Astrocyte of the hippocampus (primary cell): ENCODE measurements around the gene MCRIP1.

Source experiments
- DNase-seq: peaks from one replicate; pipeline ENCODE4 v3.0.0; 2011; ENCODE audit warnings: low read depth, low spot score

The MCRIP1 gene

GRCh38 chr17:81821603-81822311, 11.3 kb downstream of the MCRIP1 start:
- DNase-seq: peak; percentile 65

DNA sequence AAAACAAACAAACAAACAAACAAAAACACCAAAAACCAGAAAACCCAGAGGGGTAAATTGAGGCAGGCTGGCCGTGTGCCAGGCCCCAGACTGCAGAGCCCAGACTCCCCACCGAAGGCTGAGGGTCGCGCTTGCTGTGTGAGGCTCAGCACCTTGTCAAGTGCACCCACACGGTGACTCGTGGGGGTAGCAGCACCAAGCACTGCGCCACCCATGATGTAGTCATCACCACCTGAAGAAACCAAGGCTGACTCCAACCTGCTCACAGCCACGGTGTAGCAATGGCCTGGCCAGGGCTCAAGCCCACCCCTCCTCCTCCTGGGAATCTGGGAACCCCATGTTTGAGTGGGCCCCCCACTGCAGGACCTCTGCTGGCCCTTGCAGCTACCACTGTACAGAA, 11.9 kb downstream of the MCRIP1 start:
- DNase-seq: no peak

GRCh38 chr17:81819708-81820107, 13.4 kb downstream of the MCRIP1 start:
- no peak for DNase-seq

DNA sequence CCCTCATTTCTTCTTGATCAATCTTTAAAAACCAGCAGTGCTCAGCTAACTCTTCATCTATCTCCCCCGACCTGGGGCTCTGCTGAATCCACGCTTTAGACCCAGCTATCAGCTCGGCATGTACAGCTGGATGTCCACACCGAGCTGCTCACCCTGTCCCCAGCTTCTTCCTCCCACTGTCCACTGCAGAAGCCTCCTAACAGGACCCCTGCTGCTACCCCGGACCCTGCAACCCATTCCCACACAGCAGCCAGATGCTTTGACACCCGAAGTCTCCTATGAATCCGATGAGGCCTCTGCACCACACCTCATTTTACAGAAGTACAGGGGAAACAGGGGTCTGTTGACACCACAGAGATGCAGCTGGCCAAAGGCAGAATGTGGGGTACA, 15.3 kb downstream of the MCRIP1 start:
- no peak for DNase-seq

GRCh38 chr17:81815646-81815986, 17.5 kb downstream of the MCRIP1 start:
- no peak for DNase-seq

DNA sequence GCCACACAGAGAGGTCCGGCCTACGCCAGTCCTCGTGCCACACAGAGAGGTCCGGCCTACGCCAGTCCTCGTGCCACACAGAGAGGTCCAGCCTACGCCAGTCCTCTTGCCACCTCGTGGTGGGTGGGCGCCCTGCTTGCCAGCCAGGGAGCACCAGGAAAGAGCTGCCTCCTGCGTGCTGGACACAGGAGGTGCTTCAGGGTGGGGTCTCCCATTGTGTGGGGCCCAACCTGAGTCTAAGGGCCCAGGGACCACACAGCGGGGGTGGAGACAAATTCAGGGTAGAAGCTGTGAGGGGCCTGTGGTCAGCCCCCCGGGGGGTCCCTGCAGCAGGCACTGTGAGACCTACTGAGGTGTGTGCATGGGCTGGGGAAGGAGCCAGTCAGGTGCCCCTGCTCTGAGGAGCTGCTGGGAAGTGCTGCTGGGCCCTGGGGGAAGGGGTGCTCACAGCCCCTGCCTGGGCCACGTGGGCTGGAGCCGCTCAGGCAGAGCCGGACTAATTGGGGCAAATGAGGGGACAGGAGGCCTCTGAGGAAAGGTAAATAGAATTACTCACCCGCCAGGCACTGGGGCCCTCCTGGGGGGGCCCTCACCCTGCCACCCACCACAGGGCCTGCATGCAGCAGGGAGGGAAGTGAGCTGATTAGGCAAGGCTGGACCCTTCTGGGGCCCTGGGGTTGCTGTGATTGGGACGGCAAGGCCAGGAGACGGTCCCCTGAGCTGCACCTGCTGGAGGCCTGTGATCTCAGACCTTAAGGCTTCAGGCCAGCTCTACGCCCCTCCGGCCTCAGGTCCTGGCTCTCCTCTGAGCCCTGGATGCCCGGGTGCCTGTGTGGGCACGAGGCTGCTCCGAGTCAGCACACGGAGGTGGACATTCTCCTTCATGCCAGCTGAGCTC, 18.1 kb downstream of the MCRIP1 start:
- peak; percentile 55 for DNase-seq

DNA sequence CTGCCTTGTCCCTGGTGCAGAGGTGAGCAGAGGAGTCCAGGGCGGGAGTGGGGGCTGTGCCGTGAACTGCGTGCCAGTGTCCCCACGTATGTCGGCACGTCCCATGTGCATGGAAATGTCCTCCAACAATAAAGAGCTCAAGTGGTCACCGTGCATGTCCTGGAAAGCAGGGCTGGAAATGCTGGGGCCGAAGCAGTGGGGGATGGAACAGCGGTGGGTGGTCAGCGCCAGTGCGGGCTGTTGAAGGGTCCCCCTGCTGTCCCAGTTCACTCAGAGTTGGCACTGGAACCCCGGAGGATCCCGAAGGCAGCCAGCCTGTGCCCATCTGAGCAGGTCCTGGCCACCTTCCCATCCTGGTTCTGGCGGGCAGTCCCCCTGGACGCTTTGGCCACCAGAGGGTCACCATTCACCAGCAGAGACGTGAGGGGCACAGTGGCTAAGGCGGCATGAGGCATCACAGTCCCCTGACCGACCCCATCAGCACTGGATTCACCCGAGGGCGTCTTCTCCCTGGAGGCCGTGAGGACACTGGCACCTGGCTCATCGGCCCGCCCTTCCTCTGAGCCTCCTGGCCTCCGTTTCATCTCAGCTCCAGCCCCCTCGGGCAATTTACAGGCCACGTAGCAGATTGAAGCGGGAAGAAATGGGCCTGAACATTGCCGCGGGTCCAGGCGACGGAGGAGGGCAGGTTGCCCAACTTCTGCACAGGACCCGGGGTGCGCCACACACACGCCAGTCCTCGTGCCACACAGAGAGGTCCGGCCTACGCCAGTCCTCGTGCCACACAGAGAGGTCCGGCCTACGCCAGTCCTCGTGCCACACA, 19.0 kb downstream of the MCRIP1 start:
- DNase-seq: no peak

GRCh38 chr17:81813371-81813684, 19.8 kb downstream of the MCRIP1 start:
- DNase-seq: no peak

- no peak for DNase-seq
Observed at GRCh38 chr17:81812571-81813370, 20.3 kb downstream of the MCRIP1 start.

DNA sequence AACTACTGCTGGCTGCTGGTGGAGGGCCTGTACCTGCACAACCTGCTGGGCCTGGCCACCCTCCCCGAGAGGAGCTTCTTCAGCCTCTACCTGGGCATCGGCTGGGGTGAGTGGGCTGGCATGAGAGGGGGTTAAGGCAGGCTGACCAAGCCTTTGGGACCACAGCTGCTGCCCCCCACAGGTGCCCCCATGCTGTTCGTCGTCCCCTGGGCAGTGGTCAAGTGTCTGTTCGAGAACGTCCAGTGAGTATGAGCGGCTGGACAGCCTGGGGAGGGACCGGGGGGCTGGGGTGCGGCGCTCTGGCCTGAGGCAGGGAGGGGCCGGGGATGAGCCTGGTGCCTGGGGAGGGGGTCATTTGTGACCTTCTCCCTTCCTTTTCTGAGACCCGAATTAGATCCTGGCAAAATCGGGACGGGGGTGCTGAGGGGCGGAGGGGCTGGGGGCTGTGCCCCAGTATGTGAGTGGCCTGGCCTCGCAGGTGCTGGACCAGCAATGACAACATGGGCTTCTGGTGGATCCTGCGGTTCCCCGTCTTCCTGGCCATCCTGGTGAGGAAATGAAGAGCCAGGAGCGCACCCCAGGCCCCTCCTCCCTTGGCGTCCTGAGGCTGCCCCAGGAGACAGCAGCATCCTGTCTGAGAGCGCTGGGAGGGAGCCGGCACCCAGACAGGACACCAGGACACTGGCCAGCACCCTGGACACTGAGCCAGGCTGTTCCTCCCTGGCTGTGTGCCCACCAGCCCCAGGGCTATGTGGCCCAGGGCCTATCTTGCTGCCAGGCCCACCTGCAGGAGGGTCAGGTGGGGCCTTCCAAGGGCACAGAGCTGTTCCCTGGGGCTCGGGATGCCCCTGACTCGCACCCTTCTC, 21.2 kb downstream of the MCRIP1 start:
- no peak for DNase-seq

- DNase-seq: no peak
Observed at GRCh38 chr17:81810892-81811704, 22.0 kb downstream of the MCRIP1 start.

DNA sequence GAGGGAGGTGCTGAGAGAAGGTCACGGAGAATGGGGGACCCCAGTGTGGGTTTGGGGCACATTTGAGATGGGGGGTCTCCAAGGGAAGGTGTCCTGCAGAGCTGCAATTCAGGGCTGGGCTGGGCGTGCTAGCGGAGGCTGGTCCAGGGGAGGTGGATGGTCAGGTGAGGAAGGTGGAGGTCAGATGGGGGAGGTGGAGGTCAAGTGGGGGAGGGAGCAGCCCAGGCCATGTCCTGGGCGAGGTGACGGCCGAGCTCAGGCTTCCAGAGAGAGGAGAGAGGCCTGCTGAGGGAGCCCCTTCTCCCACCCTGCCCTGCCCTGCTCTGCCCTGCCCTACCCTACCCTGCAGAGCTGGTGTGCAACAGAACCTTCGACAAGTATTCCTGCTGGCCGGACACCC, 22.6 kb downstream of the MCRIP1 start:
- DNase-seq: no peak

DNA sequence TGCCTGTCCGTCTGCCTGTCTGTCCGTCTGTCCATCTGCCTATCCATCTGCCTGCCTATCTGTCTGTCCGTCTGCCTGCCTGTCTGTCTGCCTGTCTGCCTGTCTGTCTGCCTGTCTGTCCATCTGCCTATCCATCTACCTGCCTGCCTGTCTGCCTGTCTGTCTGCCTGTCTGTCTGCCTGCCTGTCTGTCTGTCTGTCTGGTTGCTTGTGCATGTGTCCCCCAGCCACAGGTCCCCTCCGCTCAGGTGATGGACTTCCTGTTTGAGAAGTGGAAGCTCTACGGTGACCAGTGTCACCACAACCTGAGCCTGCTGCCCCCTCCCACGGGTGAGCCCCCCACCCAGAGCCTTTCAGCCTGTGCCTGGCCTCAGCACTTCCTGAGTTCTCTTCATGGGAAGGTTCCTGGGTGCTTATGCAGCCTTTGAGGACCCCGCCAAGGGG, 23.5 kb downstream of the MCRIP1 start:
- DNase-seq: no peak

DNA sequence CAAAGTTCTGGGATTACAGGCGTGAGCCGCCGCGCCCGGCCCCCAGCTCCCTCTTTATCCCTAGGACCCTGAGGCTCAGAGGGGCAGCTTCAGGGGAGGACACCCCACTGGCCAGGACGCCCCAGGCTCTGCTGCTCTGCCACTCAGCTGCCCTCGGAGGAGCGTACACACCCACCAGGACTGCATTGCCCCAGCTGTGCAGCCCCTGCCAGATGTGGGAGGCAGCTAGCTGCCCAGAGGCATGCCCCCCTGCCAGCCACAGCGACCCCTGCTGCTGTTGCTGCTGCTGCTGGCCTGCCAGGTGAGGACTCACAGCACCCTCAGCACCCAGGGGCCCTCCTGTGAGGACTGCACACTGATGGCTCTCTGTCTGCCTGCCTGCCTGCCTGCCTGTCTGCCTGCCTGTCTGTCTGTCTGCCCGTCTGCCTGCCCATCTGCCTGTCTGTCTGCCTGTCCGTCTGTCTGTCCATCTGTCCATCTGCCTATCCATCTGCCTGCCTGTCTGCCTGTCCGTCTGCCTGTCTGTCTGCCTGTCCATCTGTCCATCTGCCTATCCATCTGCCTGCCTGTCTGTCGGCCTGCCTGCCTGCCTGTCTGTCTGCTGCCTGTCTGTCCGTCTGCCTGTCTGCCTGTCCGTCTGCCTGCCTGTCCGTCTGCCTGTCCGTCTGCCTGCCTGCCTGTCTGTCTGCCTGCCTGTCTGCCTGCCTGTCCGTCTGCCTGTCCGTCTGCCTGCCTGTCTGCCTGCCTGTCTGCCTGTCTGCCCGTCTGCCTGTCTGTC, 24.1 kb downstream of the MCRIP1 start:
- no peak for DNase-seq

GRCh38 chr17:81807839-81808238, 25.3 kb downstream of the MCRIP1 start:
- DNase-seq: no peak

GRCh38 chr17:81807210-81807719, 25.8 kb downstream of the MCRIP1 start:
- no peak for DNase-seq

DNA sequence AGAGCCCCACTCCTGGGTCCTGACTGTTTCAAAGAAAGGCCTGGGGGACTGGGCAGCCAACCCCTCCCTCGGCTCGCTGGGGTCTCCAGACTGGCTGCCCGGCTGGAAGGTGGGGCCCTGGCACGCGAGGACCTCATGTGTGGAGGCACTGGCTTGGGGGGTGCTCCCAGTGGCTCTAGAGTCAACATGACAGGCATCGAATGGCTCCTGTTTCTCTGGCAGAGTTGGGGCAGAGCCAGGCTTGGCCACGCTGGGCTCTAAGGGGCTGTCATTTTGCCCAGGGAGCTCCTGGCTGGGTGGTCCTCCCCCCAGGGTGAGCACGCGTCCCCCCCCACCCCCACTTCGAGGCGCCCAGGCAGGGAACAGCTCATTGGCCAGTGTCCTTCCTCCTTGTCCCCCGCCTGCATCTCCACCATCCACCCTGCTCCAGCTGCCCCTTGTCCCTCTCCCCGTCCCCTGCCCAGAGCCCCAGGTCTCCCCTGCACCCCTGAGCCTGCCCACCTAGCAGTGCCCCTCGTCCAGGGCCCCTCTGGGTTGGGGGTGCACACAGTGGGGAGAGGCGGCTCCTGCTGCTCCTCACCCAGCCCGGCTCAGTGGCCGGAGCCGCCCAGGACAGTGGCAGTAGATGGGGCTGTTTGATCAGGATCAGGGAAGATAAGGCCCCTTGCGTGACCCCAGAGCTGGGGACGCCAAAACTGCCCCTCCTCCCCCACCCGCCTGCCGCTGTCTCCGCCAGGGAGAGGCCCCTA, 26.5 kb downstream of the MCRIP1 start:
- no peak for DNase-seq
